Osteocyte (in vitro differentiated cells): ENCODE measurements around the gene GSK3B. TPM values are rescaled to one million over a fixed set of nuclear protein-coding genes. Genes with fewer than 3 reads are reported as not detected.

Source experiments
- DNase-seq: peaks from one replicate; pipeline ENCODE4 v3.0.0; 2021; ENCODE audit warnings: mixed read lengths; ENCODE audit not compliant: unreplicated experiment; ENCODE audit errors: extremely low spot score
- H3K27ac Mint-ChIP-seq: one replicate; pipeline ENCODE4 v1.8.0; 2021; ENCODE audit warnings: mild to moderate bottlenecking, mixed read lengths; ENCODE audit not compliant: unreplicated experiment
- H3K27me3 Mint-ChIP-seq: one replicate; pipeline ENCODE4 v1.8.0; 2021; ENCODE audit warnings: mixed read lengths; ENCODE audit not compliant: unreplicated experiment
- H3K36me3 Mint-ChIP-seq: one replicate; pipeline ENCODE4 v1.8.0; 2021; ENCODE audit warnings: mixed read lengths; ENCODE audit not compliant: unreplicated experiment
- H3K4me1 Mint-ChIP-seq: one replicate; pipeline ENCODE4 v1.8.0; 2021; ENCODE audit warnings: mixed read lengths; ENCODE audit not compliant: unreplicated experiment
- H3K4me3 Mint-ChIP-seq: one replicate; pipeline ENCODE4 v1.8.0; 2021; ENCODE audit warnings: mild to moderate bottlenecking, moderate library complexity, mixed read lengths; ENCODE audit not compliant: unreplicated experiment
- H3K9me3 Mint-ChIP-seq: one replicate; pipeline ENCODE4 v1.8.0; 2021; ENCODE audit warnings: mixed read lengths; ENCODE audit not compliant: unreplicated experiment
- total RNA-seq: library from RNA; stranded (reverse); gene quantifications from 2 replicates; pipeline ENCODE4 v1.2.1, GENCODE V29; 2021
- TF ChIP-seq, protein P1 (sequence below): fragments of 200-600 bp; sonication (generic); IDR thresholded peaks from 2 replicates; pipeline ENCODE4 v1.5.0; 2021; ENCODE audit warnings: antibody characterized with exemption, mild to moderate bottlenecking, moderate library complexity

GSK3B gene
- total RNA-seq, 1 donor from 2014 or later: 80.0 TPM

- H3K27me3 Mint-ChIP-seq: no peaks in the 10 kb centered on the region
- TF ChIP-seq, protein P1, sequence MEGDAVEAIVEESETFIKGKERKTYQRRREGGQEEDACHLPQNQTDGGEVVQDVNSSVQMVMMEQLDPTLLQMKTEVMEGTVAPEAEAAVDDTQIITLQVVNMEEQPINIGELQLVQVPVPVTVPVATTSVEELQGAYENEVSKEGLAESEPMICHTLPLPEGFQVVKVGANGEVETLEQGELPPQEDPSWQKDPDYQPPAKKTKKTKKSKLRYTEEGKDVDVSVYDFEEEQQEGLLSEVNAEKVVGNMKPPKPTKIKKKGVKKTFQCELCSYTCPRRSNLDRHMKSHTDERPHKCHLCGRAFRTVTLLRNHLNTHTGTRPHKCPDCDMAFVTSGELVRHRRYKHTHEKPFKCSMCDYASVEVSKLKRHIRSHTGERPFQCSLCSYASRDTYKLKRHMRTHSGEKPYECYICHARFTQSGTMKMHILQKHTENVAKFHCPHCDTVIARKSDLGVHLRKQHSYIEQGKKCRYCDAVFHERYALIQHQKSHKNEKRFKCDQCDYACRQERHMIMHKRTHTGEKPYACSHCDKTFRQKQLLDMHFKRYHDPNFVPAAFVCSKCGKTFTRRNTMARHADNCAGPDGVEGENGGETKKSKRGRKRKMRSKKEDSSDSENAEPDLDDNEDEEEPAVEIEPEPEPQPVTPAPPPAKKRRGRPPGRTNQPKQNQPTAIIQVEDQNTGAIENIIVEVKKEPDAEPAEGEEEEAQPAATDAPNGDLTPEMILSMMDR: no peak
- H3K27ac Mint-ChIP-seq: no peak overlapping the region
- H3K4me1 Mint-ChIP-seq: peaks cover 8% of the 10 kb centered on the region
- DNase-seq: no peak
- H3K36me3 Mint-ChIP-seq: peaks cover 17% of the 10 kb centered on the region
- no peaks in the 10 kb centered on the region for H3K9me3 Mint-ChIP-seq
- no peak overlapping the region for H3K4me3 Mint-ChIP-seq
Measured at GRCh38 chr3:119977353-119977752, 116.9 kb downstream of the GSK3B start.

GRCh38 chr3:119976214-119976613 lies 118.0 kb downstream of the GSK3B start:
- Mint-ChIP-seq H3K4me3 (no peak overlapping the region), H3K4me1 (peaks cover 8% of the 10 kb centered on the region), H3K27me3 (no peaks in the 10 kb centered on the region), H3K9me3 (no peaks in the 10 kb centered on the region), H3K36me3 (peaks cover 14% of the 10 kb centered on the region), H3K27ac (no peak overlapping the region)
- DNase-seq: no peak
- TF ChIP-seq, protein P1: no peak

GRCh38 chr3:119974656-119975055 lies 119.6 kb downstream of the GSK3B start:
- Mint-ChIP-seq H3K27me3 (no peaks in the 10 kb centered on the region), H3K36me3 (peaks cover 11% of the 10 kb centered on the region), H3K4me1 (peaks cover 12% of the 10 kb centered on the region), H3K27ac (no peak overlapping the region), H3K4me3 (no peak overlapping the region), H3K9me3 (no peaks in the 10 kb centered on the region)
- no peak for DNase-seq
- TF ChIP-seq, protein P1: no peak

DNA sequence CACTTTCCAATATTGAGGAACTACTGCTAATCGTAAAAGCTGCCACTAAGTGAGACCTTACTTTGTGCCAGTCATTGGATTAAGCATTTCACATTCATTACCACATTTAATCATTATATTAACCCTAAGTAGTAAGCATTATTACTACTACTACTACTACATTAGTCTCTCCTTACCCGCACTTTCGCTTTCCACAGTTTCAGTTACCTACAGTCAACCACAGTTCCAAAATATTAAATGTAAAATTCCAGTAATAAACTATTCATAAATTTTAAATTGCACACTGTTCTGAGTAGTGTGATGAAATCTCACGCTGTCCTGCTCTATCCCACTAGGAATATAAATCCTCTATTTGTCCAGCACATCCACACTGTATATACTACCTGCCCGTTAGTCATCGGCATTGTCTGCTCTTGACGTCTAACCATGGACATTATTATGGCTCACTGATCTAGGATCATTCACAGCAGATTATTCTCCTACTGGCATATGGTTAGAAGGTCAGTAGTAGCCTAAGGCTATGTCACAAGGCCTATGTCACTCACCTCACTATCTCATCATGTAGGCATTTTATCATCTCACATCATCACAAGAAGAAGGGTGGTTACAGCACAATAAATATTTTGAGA lies 121.1 kb downstream of the GSK3B start:
- H3K27ac Mint-ChIP-seq: no peak overlapping the region
- no peaks in the 10 kb centered on the region for H3K9me3 Mint-ChIP-seq
- DNase-seq: no peak
- peaks cover 22% of the 10 kb centered on the region for H3K4me1 Mint-ChIP-seq
- no peaks in the 10 kb centered on the region for H3K27me3 Mint-ChIP-seq
- TF ChIP-seq, protein P1: no peak
- H3K4me3 Mint-ChIP-seq: no peak overlapping the region
- H3K36me3 Mint-ChIP-seq: peaks cover 2% of the 10 kb centered on the region

- peaks cover 31% of the 10 kb centered on the region for H3K4me1 Mint-ChIP-seq
- TF ChIP-seq, protein P1: no peak
- no peaks in the 10 kb centered on the region for H3K27me3 Mint-ChIP-seq
- H3K4me3 Mint-ChIP-seq: no peak overlapping the region
- H3K27ac Mint-ChIP-seq: peak overlapping the region; percentile 16
- no peak for DNase-seq
- no peaks in the 10 kb centered on the region for H3K36me3 Mint-ChIP-seq
- H3K9me3 Mint-ChIP-seq: no peaks in the 10 kb centered on the region
Measured at GRCh38 chr3:119969759-119970158, 124.5 kb downstream of the GSK3B start.
